Measurements from ENCODE around the gene TPRN.
A peak's percentile ranks its signal among the peaks of the same experiment; 100 is the strongest.
"Not testable (repeated sequence)": the region's sequence is repeated elsewhere in the genome, so short reads cannot be mapped to it uniquely, and the experiment has no call there.

TPRN gene

DNA sequence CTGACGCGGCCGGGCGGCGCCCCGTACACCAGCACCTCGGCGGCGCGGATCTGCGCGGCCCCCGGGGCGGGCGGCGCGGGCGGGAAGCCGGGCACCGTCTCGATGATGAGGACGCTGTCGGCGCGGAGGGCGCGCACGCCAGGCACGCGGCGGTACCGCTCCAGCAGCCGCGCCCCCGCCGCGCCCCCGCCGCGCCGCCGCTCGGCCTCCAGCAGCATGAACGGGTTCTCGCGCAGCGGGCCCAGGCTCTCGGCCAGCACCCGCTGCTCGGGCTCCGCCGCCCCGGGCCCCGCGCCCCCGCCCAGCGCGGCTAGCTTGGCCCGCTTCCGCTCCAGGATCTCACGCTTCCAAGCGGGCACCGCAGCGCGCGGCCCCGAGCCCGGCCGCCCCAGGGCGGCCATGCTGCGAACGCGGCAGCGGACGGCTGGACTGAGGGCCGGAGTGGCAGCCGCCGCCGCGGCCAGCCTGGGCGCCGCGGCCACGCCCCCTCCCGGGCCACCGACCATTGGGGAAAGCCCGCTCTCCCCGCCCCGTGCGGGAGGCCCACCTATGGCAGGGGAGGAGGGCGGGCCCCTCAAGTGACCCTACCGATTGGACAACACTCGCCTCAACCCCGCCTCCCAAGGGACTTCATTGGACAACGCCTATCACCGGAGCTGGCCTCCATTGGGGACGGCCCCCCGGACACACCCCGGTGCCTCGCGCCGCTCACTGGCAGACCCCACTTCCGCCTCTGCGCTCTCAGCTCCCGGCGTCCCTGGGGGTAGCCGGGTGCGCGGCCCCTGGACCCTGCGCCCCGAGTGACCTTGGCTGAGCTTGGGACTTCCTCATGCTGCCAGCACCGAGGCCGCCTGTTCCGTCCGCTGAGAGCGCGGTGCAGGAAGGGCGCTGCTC, at the start of gene TPRN:
Gene TPRN, minus strand, starts transcription at position 431 of the 894 bp plus-strand sequence. Its CDS starts 30 bp downstream, at position 401.
- peak; percentile 99 for DNase-seq (ENCODE audit: low spot score)

GRCh38 chr9:137247916-137248175, 47.3 kb upstream of the TPRN start:
- no peak for DNase-seq (ENCODE audit: low spot score)

DNA sequence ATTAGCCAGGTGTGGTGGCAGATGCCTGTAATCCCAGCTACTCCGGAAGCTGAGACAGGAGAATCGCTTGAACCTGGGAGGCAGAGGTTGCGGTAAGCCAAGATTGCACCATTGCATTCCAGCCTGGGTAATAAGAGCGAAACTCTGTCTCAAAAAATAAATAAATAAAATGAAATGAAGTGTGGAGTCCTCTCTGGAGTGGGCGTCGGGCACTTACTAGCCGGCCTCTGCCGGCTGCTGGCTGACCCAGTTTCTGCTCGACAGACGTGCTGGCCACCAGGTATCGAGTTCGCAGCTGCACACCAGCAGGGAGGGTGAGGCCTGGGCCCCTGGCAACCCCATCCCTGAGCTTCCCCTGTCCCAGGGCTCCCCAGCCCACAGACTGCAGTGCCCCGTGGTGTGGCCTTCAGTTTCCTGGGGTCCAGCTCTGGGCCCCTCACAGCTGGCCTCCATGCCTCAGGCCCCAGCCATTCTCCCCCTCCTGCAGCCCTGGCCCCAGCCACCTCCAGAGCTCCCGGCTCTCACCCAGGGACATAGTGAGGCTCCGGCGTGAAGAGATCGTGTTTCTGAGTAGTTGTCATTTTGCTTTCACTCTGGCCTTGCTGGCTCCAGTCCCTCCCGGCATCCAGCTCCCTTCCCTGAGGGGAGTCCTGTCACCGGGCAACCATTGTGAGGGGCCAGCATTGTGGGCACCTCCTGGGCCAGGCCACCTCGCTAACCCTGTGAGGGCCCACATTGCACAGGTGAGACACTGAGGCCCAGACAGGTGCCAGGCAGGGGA, 46.8 kb upstream of the TPRN start:
- DNase-seq (ENCODE audit: low spot score): no peak

DNA sequence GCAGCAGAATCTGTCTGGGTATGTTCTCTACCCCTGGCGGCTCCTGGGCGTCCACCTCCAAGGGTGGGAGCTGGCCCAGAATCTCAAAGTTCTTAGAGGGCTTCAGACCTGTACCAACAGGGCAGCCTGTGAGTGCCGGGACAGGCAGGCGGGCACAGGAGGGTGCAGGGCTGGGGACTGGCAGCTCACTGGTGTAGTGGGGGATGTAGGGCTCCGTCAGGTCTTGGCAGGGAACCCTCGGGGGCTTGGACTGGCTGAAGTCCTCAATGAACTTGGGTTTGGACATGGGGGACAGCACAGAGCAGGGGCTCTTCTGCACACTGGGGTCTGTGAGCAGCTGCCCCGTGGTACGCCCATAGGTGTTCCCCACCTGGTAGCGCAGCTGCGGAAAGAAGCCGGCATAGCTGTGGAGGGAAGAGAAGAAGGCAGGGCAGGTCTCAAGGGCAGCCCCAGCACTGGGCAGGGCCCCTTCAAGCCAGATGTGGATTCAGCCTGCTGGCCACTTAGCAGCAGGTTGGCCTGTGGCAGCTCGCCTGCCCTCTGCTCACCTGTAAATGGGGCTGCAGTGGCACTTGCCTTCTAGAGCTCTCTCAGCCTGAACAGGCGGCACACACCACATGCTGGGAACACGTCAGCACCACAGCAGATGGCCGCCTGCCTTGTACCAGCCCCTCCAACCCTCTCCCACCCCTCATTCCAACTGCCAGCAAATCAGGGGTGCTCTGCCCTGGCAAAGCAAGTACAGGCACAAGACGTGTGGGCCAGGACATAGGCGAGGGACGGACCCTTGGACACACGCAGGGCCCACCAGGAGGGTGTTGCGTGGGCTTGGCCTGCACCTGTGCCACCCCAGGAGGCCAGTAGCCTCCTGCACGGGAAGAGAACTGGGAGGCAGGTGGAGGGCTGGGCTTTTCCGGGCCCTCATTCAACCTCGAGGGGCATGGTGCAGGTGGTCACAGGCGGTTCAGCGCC, 45.2 kb upstream of the TPRN start:
- no peak for DNase-seq (ENCODE audit: low spot score)

DNA sequence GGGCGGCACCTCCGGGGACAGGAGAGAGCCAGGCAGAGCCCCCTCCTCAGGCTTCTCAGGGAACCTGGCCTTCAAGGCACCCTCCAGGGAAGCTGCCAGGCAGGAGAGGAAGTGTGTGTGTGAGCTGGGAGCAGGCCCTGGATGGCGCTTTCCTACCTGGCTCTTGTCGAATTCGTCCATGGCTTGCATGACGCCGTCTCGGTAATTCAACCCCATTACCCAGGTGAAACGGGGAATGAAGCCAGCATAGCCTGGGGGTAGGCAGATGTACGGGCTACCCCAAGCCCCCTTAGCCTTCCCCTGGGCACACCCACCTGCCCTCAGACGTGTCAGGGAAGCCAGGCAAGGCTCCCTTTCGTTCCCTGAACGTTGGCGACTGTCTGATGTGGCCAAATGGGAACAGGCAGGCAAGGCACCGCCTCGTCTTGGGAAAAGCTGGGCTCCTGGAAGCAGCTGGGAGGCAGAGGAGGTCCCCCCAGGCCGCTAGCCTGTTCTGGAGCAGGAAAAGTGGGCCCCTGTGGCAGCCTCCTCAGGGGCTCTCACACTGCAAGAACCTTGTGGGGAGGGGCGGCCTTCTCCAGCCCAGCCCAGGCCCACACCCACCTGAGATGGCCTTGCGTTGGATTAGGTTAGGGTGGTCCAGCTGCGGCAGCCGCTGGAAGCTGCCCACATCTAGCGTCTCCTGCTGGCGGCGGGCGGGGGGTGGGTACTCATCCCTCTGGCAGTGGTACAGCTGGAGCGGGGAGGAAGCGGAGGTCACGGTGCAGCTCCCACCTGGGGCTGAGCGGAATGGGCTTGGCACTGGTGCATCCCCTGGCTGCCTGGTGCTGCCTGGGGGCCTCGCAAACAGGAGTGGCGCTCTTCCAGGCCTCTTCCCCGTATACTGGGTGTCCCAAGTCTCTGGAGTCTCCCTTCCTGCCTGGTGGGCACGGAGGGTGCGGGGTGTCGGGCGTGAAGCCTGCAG, 44.2 kb upstream of the TPRN start:
- no peak for DNase-seq (ENCODE audit: low spot score)

DNA sequence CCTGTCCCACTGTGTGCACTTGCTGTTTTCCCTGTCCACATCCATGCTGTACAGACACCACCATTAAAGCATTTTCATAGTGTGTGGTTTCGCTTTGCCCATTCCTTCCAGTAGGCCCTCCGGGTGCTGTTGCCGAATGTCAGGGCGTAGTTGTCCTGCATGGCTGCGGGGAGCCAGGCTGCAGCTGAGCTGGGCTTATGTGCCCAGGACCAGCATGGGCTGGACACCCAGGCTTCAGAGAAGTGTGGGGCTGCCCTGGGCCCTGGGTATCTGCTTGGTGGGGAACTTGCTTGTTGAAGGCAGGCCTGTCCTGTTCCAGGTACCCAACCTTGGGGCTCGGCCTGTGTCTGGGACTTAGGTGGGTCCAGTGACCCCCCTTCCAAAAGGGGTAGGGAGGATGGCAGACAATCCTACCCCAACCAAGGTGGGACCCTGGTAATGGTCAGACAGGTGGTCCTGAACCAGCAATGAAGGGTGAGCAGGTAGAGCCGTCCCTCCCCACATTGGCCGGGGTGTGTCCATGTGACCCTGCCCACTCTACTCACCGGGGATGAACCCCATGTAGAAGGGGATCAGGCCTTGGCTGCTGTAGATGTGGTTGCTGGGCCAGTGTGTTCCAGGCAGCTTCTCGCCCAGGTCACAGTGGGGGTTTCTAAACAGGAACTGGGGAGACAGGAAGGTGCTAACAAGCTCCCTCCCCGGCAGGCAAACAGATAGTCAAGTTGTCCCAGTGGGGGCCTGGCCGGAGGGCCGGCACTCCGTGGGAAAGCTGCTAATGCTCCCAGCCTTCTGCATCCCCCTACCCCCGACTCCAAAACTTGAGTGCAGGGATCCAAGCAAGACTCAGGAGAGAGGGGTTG, 43.3 kb upstream of the TPRN start:
- no peak for DNase-seq (ENCODE audit: low spot score)

- DNase-seq (ENCODE audit: low spot score): not testable (repeated sequence)
Observed at GRCh38 chr9:137243266-137243625, 42.7 kb upstream of the TPRN start.

DNA sequence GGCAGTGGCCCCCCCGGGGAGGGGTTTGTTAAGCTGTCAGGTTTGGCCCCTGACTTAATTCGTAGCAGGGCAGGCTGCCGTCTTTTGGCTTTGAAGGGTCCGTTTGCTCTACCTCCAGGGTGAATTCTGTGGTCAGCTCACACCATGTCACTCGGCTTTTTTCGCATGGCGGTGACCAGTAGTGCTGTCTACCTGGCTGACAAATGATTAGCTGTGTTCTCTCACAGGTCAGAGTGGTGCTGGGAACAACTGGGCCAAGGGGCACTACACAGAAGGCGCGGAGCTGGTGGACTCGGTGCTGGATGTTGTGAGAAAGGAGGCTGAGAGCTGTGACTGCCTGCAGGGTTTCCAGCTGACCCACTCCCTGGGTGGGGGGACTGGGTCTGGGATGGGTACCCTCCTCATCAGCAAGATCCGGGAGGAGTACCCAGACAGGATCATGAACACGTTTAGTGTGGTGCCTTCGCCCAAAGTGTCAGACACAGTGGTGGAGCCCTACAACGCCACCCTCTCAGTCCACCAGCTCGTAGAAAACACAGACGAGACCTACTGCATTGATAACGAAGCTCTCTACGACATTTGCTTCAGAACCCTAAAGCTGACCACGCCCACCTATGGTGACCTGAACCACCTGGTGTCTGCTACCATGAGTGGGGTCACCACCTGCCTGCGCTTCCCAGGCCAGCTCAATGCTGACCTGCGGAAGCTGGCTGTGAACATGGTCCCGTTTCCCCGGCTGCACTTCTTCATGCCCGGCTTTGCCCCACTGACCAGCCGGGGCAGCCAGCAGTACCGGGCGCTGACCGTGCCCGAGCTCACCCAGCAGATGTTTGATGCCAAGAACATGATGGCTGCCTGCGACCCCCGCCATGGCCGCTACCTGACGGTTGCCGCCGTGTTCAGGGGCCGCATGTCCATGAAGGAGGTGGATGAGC, 42.0 kb upstream of the TPRN start:
- DNase-seq (ENCODE audit: low spot score): peak; percentile 27

GRCh38 chr9:137241490-137242268, 41.1 kb upstream of the TPRN start:
- DNase-seq (ENCODE audit: low spot score): peak; percentile 83

GRCh38 chr9:137240841-137241489, 40.4 kb upstream of the TPRN start, which contains the start of gene TUBB4B:
Gene TUBB4B (plus strand): TSS chr9:137241287. CDS start chr9:137241361, 74 bp downstream.
- peak; percentile 100 for DNase-seq (ENCODE audit: low spot score)

DNA sequence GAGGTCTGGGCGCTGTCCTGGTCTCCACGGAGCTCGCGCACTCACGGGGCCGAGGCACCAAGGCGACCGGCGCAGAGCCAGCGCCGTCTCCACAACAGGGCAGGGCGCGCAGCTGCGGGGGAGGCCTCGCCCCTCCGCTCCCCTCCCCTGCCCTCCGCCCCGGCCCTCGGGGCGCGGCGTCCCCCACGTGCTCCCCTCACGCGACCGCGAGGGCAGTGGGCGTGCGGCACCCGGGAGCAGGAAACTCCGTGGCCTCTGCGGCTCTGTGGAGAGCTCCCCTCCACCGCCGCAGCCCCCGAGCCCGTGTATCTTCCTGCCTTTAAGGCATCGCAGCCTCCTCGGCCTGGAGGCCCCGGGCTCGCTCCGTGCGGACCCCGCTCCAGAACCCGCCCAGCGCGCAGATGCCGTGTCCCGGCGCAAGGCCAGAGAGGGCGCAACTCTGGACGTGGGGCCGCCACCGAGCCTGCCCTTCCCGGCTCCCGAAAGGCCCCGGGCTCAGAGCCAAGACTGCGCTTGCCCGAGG, 39.8 kb upstream of the TPRN start:
- peak; percentile 74 for DNase-seq (ENCODE audit: low spot score)

GRCh38 chr9:137239541-137240200, 39.1 kb upstream of the TPRN start:
- DNase-seq (ENCODE audit: low spot score): peak; percentile 19

GRCh38 chr9:137237759-137238726, 37.5 kb upstream of the TPRN start:
- no peak for DNase-seq (ENCODE audit: low spot score)

DNA sequence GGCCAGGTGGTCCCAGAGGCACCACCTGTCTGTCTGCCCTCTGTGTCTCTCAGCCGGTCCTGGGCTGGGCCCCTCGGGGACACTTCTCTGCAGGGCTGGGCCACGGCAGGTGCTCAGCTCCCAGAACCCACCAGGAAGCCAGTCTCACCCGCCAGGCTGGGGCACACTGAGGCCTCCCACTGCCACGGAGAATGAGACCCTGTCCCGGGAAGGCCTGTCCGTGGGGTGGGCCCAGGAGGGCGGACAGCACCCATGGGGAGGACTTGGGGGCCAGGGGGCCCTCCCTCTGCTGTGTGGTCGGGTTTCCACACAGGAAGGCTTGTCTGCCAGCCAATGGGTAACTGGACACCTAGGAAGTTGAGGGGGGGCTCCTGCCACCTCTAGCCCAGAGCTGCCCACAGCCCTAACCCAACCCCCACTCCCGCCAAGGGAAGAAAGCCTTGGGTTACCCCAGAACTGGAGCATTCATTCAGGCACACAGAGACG, 36.4 kb upstream of the TPRN start:
- no peak for DNase-seq (ENCODE audit: low spot score)

- DNase-seq (ENCODE audit: low spot score): peak; percentile 89
Observed at GRCh38 chr9:137236238-137236935, 35.8 kb upstream of the TPRN start.
